Spleen (tissue), 11 donors: Measurements from ENCODE around the gene DDX41. TPM values are rescaled to one million over a fixed set of nuclear protein-coding genes. Genes with fewer than 3 reads are reported as not detected.

ENCODE experiments used
- DNase-seq: peaks from one replicate; pipeline ENCODE4 v3.0.0-alpha.2; 2020
- H3K27ac ChIP-seq, 8 donors: fragments of 200-600 bp; sonication (generic) in 7 of 8; 1 replicate in 4 of 8; 2 replicates in 4 of 8; pipeline versions ENCODE4 v1.5.0 to v1.8.0; 2016 to 2021; ENCODE audit warnings: inconsistent platforms in 4 of 8, mild to moderate bottlenecking in 4 of 8, moderate library complexity in 1 of 8
- H3K27me3 ChIP-seq, 7 donors: fragments of 200-600 bp; sonication (generic) in 6 of 7; replicated peaks in 1 of 7; 1 replicate in 4 of 7; 2 replicates in 3 of 7; pipeline versions ENCODE4 v1.5.0 to v1.8.0; 2016 to 2021; ENCODE audit warnings: inconsistent platforms in 3 of 7, mild to moderate bottlenecking in 1 of 7
- H3K36me3 ChIP-seq, 6 donors: fragments of 200-600 bp; sonication (generic) in 5 of 6; 1 replicate in 4 of 6; 2 replicates in 2 of 6; pipeline versions ENCODE4 v1.5.0 to v1.8.0; 2016 to 2021; ENCODE audit warnings: inconsistent platforms in 2 of 6
- H3K4me1 ChIP-seq, 6 donors: fragments of 200-600 bp; sonication (generic) in 5 of 6; 1 replicate in 3 of 6; 2 replicates in 3 of 6; pipeline versions ENCODE4 v1.5.0 to v1.8.0; 2016 to 2021; ENCODE audit warnings: inconsistent platforms in 3 of 6
- H3K4me3 ChIP-seq, 8 donors: fragments of 200-600 bp; sonication (generic) in 7 of 8; 1 replicate in 4 of 8; 2 replicates in 4 of 8; pipeline versions ENCODE4 v1.5.0 to v1.8.0; 2016 to 2021; ENCODE audit warnings: inconsistent platforms in 4 of 8, mild to moderate bottlenecking in 4 of 8, moderate library complexity in 2 of 8
- H3K9me3 ChIP-seq, 8 donors: fragments of 200-600 bp; sonication (generic) in 7 of 8; 1 replicate in 4 of 8; 2 replicates in 4 of 8; pipeline versions ENCODE4 v1.5.0 to v1.8.0; 2016 to 2021; ENCODE audit warnings: inconsistent platforms in 4 of 8
- POLR2A ChIP-seq, 3 donors: fragments of 450-650 bp; IDR thresholded peaks; one replicate each; pipeline ENCODE4 v1.5.1; 2017; ENCODE audit warnings: antibody characterized with exemption in 3 of 3, mild to moderate bottlenecking in 1 of 3
- POLR2AphosphoS5 ChIP-seq, 3 donors: sonication (generic); formaldehyde crosslinking; IDR thresholded peaks; one replicate each; pipeline ENCODE4 v1.5.1; 2017; ENCODE audit warnings: antibody characterized with exemption in 3 of 3
- WGBS, 5 donors: extraction: QIAGEN DNeasy Blood & Tissue Kit in 3 of 5; methylation state at CpG; one replicate each; pipeline versions ENCODE4 v1.1.5 to v1.1.7; 2013 to 2018; 5-methylcytosine and 5-hydroxymethylcytosine counted together
- intact Hi-C: fragments of 100-400 bp; cut with DNase I; formaldehyde crosslinking; loops from one replicate; pipeline ENCODE4 v1.15.0; 2023; ENCODE audit warnings: low total_unique reads
- polyA plus RNA-seq, 3 donors: library from polyadenylated mRNA; stranded (reverse); fragments of 200-250 nt; gene quantifications; one replicate each; pipeline ENCODE4 v1.2.1, GENCODE V29; 2013
- total RNA-seq, 7 donors: library from RNA; depleted of rRNA in 3 of 7; stranded (reverse); fragments of >200 nt in 3 of 7; fragmentation: NEBNext Ultra II Directional in 4 of 7; extraction: Animal tissue kit (Norgen Biotek cat#: 25700) in 4 of 7; gene quantifications; one replicate each; pipeline versions ENCODE4 v1.1.0 to v1.2.1, GENCODE V29; 2016 to 2021
- TF ChIP-seq, protein P1 (sequence below), 11 experiments: fragments of 200-600 bp in 7 of 11; fragments of 450-650 bp in 4 of 11; sonication (generic) in 4 of 11; IDR thresholded peaks in 8 of 11; conservative IDR thresholded peaks in 3 of 11; 1 replicate in 7 of 11; 2 replicates in 4 of 11; pipeline versions ENCODE4 v1.4.0 to v1.8.0; 2016 to 2021; ENCODE audit warnings: antibody characterized with exemption in 11 of 11, inconsistent platforms in 4 of 11, mild to moderate bottlenecking in 1 of 11
- donor health status: healthy with polysubstance abuse.
- donor health status: DM: no; HTN: no; CAD: no; lungs with moderate emphysema.
- donor health status: DM: no; HTN: no; CAD: no.
- donor health status: Bipolar disorder and iron deficiency.
- donor health status: healthy.
- donor health status: DM: no; HTN: no; CAD: no.
- donor health status: DM: yes; HTN: yes; CAD: no.

DDX41 gene
- total and polyA plus RNA-seq, 10 donors, result 68.9 to 126 (median 92.4) TPM

DNA sequence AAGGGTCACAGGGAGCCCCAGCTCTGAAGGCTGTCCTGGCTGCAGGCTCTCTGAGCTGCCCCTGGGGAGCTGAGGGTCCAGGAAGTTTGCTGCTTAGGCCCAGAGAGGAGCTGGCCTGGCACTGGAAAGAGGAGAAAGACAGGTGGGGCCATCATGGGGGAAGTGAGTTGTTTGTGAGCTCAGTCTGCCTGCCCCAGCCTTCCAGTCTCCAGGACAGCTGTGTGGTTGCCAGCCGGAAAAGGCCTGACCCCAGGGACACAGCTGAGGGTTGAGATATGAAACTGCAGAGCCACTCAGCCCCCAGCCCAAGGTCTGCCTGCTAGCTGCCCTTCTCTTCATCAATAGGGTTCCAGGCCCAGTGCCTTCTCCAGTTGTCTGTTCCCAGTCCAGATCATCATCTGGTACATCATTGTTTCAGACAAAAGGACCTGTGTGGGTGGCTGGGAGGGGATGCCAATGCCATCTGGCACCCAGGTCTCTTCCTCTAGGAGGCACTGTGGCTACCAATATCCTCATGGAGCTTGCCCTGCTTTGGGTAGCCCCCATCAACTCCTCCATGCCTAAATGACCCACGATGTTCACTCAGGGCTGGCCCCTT, 4.3 kb upstream of the DDX41 start:
- Histone ChIP-seq H3K36me3 (peaks cover 0 to 70% (median 63%) of the 10 kb centered on the region in 6 donors), H3K27me3 (no peaks in the 10 kb centered on the region), H3K27ac (peak overlapping the region in 2 of 8 donors; percentile 22 to 35), H3K9me3 (no peaks in the 10 kb centered on the region), H3K4me1 (peaks cover 5 to 48% (median 19%) of the 10 kb centered on the region in 6 donors), H3K4me3 (no peak overlapping the region)
- intact Hi-C loops, result no loop called here
- peak; percentile 64 for DNase-seq
- 69 to 100% (median 79%) methylated on average over 1 to 2 of the region's 2 CpGs for WGBS, 5 donors
- TF ChIP-seq POLR2A (IDR thresholded peaks at IDR 0.05), result no peak
- no peak for TF ChIP-seq POLR2AphosphoS5 (IDR thresholded peaks at IDR 0.05)
- TF ChIP-seq, protein P1, sequence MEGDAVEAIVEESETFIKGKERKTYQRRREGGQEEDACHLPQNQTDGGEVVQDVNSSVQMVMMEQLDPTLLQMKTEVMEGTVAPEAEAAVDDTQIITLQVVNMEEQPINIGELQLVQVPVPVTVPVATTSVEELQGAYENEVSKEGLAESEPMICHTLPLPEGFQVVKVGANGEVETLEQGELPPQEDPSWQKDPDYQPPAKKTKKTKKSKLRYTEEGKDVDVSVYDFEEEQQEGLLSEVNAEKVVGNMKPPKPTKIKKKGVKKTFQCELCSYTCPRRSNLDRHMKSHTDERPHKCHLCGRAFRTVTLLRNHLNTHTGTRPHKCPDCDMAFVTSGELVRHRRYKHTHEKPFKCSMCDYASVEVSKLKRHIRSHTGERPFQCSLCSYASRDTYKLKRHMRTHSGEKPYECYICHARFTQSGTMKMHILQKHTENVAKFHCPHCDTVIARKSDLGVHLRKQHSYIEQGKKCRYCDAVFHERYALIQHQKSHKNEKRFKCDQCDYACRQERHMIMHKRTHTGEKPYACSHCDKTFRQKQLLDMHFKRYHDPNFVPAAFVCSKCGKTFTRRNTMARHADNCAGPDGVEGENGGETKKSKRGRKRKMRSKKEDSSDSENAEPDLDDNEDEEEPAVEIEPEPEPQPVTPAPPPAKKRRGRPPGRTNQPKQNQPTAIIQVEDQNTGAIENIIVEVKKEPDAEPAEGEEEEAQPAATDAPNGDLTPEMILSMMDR (IDR thresholded peaks at IDR 0.05 in 8 of 11, conservative IDR thresholded peaks at IDR 0.05 in 3 of 11), result no peak

DNA sequence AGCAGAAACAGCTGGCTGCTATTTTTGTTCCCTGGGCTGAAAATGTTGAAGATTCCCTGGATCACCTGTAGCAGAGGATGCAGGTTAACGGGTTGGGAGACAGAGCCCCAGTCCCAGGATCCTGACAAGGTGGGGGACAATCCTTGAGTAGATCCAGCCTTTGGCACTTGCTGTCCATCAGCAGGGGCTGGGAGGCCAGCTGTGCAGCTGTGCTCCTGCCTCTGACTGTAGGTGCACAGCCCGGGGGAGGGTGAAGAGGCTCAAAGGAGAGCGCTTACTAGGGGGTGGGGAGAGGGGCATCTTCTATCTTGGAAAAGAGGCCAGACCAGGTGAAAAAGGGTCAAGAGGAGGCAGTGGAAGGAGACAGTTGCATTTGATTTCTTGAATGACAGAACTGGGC, 3.5 kb upstream of the DDX41 start:
- intact Hi-C loops, result no loop called here
- TF ChIP-seq, protein P1 (IDR thresholded peaks at IDR 0.05 in 8 of 11, conservative IDR thresholded peaks at IDR 0.05 in 3 of 11), result no peak
- TF ChIP-seq POLR2AphosphoS5 (IDR thresholded peaks at IDR 0.05) (no peak), POLR2A (IDR thresholded peaks at IDR 0.05) (no peak)
- no peak overlapping the region for H3K27ac ChIP-seq
- H3K27me3 ChIP-seq, result no peaks in the 10 kb centered on the region
- peaks cover 10 to 55% (median 26%) of the 10 kb centered on the region in 6 donors for H3K4me1 ChIP-seq
- H3K36me3 ChIP-seq, result peaks cover 0 to 69% (median 60%) of the 10 kb centered on the region in 6 donors
- no peak overlapping the region for H3K4me3 ChIP-seq
- no peaks in the 10 kb centered on the region for H3K9me3 ChIP-seq
- WGBS, 5 donors, result 93 to 99% (median 95%) methylated on average over 3 of the region's 3 CpGs
- DNase-seq, result peak; percentile 61

DNA sequence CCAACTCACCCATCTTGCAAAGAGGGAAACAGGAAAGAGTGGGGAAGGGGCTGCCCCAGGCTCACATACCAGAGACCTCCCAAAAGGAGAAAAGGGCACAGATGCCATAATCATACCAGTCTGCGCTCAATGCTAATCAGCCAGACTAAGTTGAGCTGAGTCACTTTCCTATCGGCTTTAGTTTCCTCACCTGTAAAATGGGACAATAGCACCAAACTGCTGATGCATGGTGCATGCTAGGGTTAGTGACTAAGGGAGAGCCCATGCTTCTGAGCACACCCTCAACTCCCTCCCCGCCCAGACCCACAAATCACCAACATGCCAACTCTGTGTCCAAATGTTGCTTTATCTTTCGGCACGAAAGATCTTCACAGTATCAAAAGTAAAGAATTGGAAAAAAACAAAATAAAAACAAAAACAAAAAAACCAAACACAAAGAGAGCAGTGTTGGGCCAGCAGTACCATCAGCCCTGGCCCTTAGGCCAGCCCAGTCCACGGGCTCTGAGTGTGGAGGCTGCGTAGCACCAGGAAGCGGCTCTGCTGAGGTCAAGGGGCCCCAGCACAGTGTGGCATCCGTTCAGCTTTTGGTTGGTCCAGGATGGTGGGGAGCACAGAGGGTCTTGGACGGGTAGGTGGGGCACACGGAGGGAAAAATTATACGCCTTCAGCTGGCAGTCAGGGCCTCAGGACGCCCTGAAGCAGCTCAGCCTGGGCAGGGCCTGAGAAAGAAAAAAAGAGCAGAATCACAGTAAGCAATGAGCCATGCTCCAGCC, 2.9 kb upstream of the DDX41 start:
- no peak overlapping the region for H3K4me3 ChIP-seq
- H3K36me3 ChIP-seq, result peaks cover 0 to 69% (median 60%) of the 10 kb centered on the region in 6 donors
- 81 to 93% (median 85%) methylated on average over 13 of the region's 13 CpGs for WGBS, 5 donors
- peak; percentile 59 for DNase-seq
- no peaks in the 10 kb centered on the region for H3K27me3 ChIP-seq
- intact Hi-C loops, result no loop called here
- no peaks in the 10 kb centered on the region for H3K9me3 ChIP-seq
- H3K4me1 ChIP-seq, result peaks cover 10 to 62% (median 33%) of the 10 kb centered on the region in 6 donors
- H3K27ac ChIP-seq, result no peak overlapping the region
- TF ChIP-seq POLR2A (IDR thresholded peaks at IDR 0.05), result no peak
- TF ChIP-seq POLR2AphosphoS5 (IDR thresholded peaks at IDR 0.05), result no peak

DNA sequence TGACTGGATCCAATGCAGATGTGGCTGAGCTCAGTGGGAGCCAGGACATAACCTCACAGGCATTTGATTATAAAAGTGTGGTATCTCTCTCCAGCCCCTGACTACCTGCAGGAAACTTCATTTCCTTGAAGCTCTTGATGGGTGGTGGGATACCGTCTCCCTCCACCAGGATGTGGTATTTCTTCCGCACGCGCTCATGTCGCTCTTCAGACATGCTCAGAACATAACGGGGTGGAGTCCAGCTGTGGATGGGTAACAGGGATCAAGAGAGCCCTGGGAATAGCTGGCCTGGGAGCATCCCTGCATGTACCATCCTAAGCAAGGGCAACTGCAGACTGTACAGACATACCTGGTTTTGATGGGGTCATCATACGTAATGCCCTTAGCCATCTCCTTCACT, 1.2 kb downstream of the DDX41 start:
- peak overlapping the region in 1 of 8 donors; percentile 86 for H3K27ac ChIP-seq
- peaks cover 10 to 77% (median 47%) of the 10 kb centered on the region in 6 donors for H3K4me1 ChIP-seq
- 79 to 85% (median 80%) methylated on average over 7 of the region's 7 CpGs for WGBS, 5 donors
- H3K36me3 ChIP-seq, result peaks cover 0 to 70% (median 64%) of the 10 kb centered on the region in 6 donors
- DNase-seq, result no peak
- TF ChIP-seq POLR2A (IDR thresholded peaks at IDR 0.05) (no peak), POLR2AphosphoS5 (IDR thresholded peaks at IDR 0.05) (no peak)
- TF ChIP-seq, protein P1 (IDR thresholded peaks at IDR 0.05 in 8 of 11, conservative IDR thresholded peaks at IDR 0.05 in 3 of 11), result no peak
- intact Hi-C loops, result no loop called here
- no peaks in the 10 kb centered on the region for H3K27me3 ChIP-seq
- no peaks in the 10 kb centered on the region for H3K9me3 ChIP-seq
- H3K4me3 ChIP-seq, result peak overlapping the region in 7 of 8 donors; percentile 70 to 98 (median 94)
